Measurements from ENCODE around the gene TMEM94. TPM values are rescaled to one million over a fixed set of nuclear protein-coding genes. Genes with fewer than 3 reads are reported as not detected.

The TMEM94 gene
- total and polyA plus RNA-seq, 2 of the 13 experiments (the other 11 are each of a cell fraction or from before 2014, with no cell fraction given): 32.6 to 134 TPM

GRCh38 chr17:75511610-75512575, 55.5 kb downstream of the TMEM94 start (continued):
- TF ChIP-seq ZNF276 (CRISPR knock-in tag; IDR thresholded peaks at IDR 0.05; ENCODE audit: low read depth) (no peak; the same call in 1 of the 2 replicates), ZSCAN22 (CRISPR knock-in tag; IDR thresholded peaks at IDR 0.05) (no peak), ZSCAN25 (CRISPR knock-in tag; IDR thresholded peaks at IDR 0.05) (peak; percentile 83; the same call in 1 of the 2 replicates), ATF3 (CRISPR knock-in tag; IDR thresholded peaks at IDR 0.05) (no peak), ATRX (CRISPR knock-in tag; IDR thresholded peaks at IDR 0.05; ENCODE audit: borderline replicate concordance) (no peak), ZXDC (CRISPR knock-in tag; IDR thresholded peaks at IDR 0.05) (no peak; the same call in 1 of the 2 replicates), ZNF577 (CRISPR knock-in tag; IDR thresholded peaks at IDR 0.05; ENCODE audit: borderline replicate concordance, low read depth) (no peak), ZBTB33 (CRISPR knock-in tag; IDR thresholded peaks at IDR 0.05) (peak; percentile 91), SAFB2 (CRISPR knock-in tag; IDR thresholded peaks at IDR 0.05; ENCODE audit: borderline replicate concordance, low read depth) (no peak; the same call in 1 of the 2 replicates), ZNF333 (CRISPR knock-in tag; IDR thresholded peaks at IDR 0.05; ENCODE audit: borderline replicate concordance) (peak; percentile 69; the same call in 1 of the 2 replicates), HNRNPH1 (optimal IDR thresholded peaks at IDR 0.05; ENCODE audit: low read depth, low read length) (no peak), U2AF2 (IDR thresholded peaks at IDR 0.05; ENCODE audit: low read depth, low read length) (no peak), ZNF644 (CRISPR knock-in tag; IDR thresholded peaks at IDR 0.05; ENCODE audit: low read depth) (peak; percentile 45; the same call in 1 of the 2 replicates), TCF12 (IDR thresholded peaks at IDR 0.05) (no peak), TCF12 (CRISPR knock-in tag; IDR thresholded peaks at IDR 0.05) (peak; percentile 83; the same call in 1 of the 2 replicates), HNF4A (CRISPR knock-in tag; IDR thresholded peaks at IDR 0.05) (peak; percentile 94), ZNF737 (CRISPR knock-in tag; IDR thresholded peaks at IDR 0.05; ENCODE audit: borderline replicate concordance) (no peak; the same call in 1 of the 2 replicates), NR2F1 (CRISPR knock-in tag; IDR thresholded peaks at IDR 0.05) (peak in 1 of 2 experiments; percentile 69; a peak in 2 of 4 replicates), TP53 (CRISPR knock-in tag; conservative IDR thresholded peaks at IDR 0.05) (0 out of 2 replicates have a peak, but pooled peaks have one; percentile 55), MXD4 (CRISPR knock-in tag; IDR thresholded peaks at IDR 0.05) (0 out of 2 replicates have a peak, but pooled peaks have one; percentile 51), FOXO1 (CRISPR knock-in tag; IDR thresholded peaks at IDR 0.05) (peak; percentile 72; the same call in 1 of the 2 replicates), ELF4 (CRISPR knock-in tag; IDR thresholded peaks at IDR 0.05; ENCODE audit: borderline replicate concordance) (no peak)

Data from HepG2 (cell line).